Nasal cavity respiratory epithelium epithelial cell of viscerocranial mucosa (primary cell): ENCODE measurements around the gene DIDO1. TPM values are rescaled to one million over a fixed set of nuclear protein-coding genes. Genes with fewer than 3 reads are reported as not detected.

ENCODE experiments used
- total RNA-seq: library from RNA; depleted of rRNA; stranded (reverse); fragments of >200 nt; gene quantifications from 2 replicates; pipeline ENCODE4 v1.2.3, GENCODE V29; 2014

Gene DIDO1
- total RNA-seq, result 28.7 and 43.3 TPM in 2 replicates

DNA sequence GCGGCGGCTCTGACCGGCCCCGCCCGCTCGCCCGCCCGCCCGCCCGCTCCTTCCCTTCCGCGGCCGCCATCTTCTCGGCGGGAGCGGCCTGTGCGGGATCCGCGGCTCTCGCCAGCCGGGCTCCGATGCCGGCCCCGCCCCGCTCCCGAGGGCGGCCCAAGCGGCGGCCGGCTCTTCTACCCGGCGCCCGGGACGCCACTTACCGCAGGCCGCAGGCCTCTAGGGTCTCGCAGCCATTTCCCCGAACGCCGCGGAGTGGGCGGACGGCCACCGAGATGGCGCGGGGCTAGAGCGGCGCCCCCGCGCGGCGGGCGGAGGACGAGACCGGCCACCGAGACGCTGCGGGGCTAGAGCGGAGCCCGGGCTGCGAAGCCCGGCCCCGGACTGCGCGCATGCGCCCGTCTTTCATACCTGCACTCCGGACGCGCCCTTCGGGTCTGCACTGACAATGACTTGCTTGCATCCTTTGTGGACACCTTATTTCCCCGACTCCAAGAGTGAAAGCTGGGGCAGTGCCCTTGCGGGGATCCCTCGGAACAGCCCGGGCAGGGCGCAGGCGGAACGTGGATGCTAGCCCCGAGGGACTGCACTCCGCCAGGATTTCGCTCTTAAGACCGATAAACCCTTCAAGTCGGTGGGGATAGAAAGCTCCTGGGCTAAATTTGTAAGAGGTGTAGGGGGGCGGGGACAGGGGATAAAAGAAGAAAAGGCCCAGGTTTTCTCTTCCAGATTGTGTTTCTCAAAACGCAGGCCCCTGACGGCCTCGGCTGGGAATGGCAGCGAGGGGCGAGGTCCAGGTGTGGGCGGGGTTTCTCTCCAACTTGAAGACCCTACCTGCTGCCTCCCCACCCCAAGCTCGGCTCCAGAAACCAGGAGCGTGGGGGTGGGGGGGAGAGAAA is at the start of gene DIDO1:
Gene DIDO1 (minus strand): TSS at position 277 of the 899 bp plus-strand sequence.

GRCh38 chr20:62952373-62952967 is 26.2 kb upstream of the DIDO1 start, which contains the start of gene SLC17A9:
Gene SLC17A9 (plus strand): TSS chr20:62952709. CDS start chr20:62952831, 122 bp downstream.

GRCh38 chr20:62938105-62938888 is 12.0 kb upstream of the DIDO1 start, which contains the start of gene GID8:
Gene GID8 (plus strand): TSS chr20:62938147. CDS start chr20:62941503, 3,356 bp downstream.

DNA sequence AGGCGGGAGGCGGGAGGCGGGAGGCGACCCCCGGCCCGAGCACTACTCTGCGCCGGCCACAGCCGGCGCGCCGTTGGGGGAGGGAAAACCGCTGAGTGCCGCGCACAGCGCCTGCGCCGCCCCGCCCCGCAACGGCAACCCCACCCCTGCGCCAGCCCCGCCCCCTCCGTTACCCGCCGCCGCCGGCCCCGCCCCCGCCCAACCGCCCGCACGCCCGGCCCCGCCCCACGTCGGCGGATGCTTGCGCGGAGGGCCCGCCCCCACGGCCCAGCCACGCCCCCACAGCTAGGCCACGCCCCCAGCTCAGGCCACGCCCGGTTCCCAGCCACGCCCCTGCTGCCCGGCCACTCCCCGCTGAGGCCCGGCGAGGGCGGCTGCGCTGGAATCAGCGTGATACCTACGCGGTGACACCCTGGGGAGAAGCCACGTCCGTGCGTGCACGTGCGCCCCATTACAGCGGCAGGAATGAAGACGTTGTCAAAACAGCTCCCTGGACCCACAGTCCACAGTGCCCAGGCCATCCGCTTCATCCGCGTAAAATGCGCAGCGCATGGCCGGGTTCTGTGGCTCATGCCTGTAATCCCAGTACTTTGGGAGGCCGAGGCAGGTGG is 64.5 kb downstream of the DIDO1 start, which contains the start of gene TCFL5:
Gene TCFL5 (minus strand): TSS at position 97 of the 611 bp plus-strand sequence. CDS start 152 bp downstream, outside the sequence.

Other genes starting within 250 kb of the DIDO1 start
- under 0.01 TPM in 1 of 2 replicates, not detected in the other for gene NTSR1, start 217.7 kb downstream of the DIDO1 start, total RNA-seq
- gene MRGBP, start 130.0 kb downstream of the DIDO1 start, total RNA-seq, result 15.7 and 24.3 TPM in 2 replicates
- gene OGFR, start 121.7 kb downstream of the DIDO1 start, total RNA-seq, result 13.7 and 26.3 TPM in 2 replicates
- gene COL9A3, start 109.5 kb downstream of the DIDO1 start, total RNA-seq, result 0.14 and 1.7 TPM in 2 replicates
- gene TCFL5, start 64.7 kb downstream of the DIDO1 start, total RNA-seq, result 12.0 and 13.7 TPM in 2 replicates
- 59.8 and 62.5 TPM in 2 replicates for gene GID8, start 11.6 kb upstream of the DIDO1 start, total RNA-seq
- 0.28 TPM in 1 of 2 replicates, not detected in the other for gene SLC17A9, start 26.2 kb upstream of the DIDO1 start, total RNA-seq
- not detected in 2 replicates for gene BHLHE23, start 80.5 kb upstream of the DIDO1 start, total RNA-seq